Endothelial cell of umbilical vein (primary cell): ENCODE data around the gene DDR2. TPM values are rescaled to one million over a fixed set of nuclear protein-coding genes. Genes with fewer than 3 reads are reported as not detected.

Source experiments
- BruUV-seq: library from RNA; stranded (reverse); fragments of 400-500 nt; replicated peaks from 2 replicates; lab custom pipeline; 2021; lab: Mats Ljungman, UMichigan
- CTCF ChIA-PET: fragments of 300-600, 350-600 bp; sonication (Branson Sonifier 250); formaldehyde crosslinking; loops from one replicate; lab custom pipeline; 2021; ENCODE audit warnings: antibody characterized with exemption, inconsistent platforms; lab: Charles Lee
- POLR2A ChIA-PET: fragments of 300-600, 350-600 bp; sonication (Branson Sonifier 250); formaldehyde crosslinking; loops from one replicate; lab custom pipeline; 2021; ENCODE audit warnings: antibody characterized with exemption, inconsistent platforms; lab: Charles Lee
- DNase-seq: peaks from one replicate; pipeline ENCODE4 v3.0.0-alpha.2; 2011; ENCODE audit warnings: low read depth, low spot score
- FAIRE-seq: peaks from 2 replicates; lab custom pipeline; 2011; peaks lifted over from hg19 to GRCh38; lab: Jason Lieb, UNC
- H2AFZ ChIP-seq: 2 replicates; pipeline ENCODE4 v1.6.0; 2012; ENCODE audit warnings: low read depth, low read length, control low read depth, inconsistent platforms
- H3K27ac ChIP-seq: 2 replicates; pipeline ENCODE4 v1.5.1; 2011; ENCODE audit warnings: low read depth, mild to moderate bottlenecking, control low read depth, low read length, moderate library complexity; ENCODE audit not compliant: insufficient read depth
- H3K27me3 ChIP-seq, 2 experiments: 2 replicates each; pipeline versions ENCODE4 v1.6.0 to v1.6.1; 2011; ENCODE audit warnings: low read length in 2 of 2, mixed read lengths in 1 of 2; ENCODE audit not compliant: control insufficient read depth in 2 of 2, insufficient read depth in 2 of 2
- H3K36me3 ChIP-seq, 2 experiments: 2 replicates in 1 of 2; 3 replicates in 1 of 2; pipeline ENCODE4 v1.5.1; 2011; ENCODE audit warnings: low read length in 2 of 2, mild to moderate bottlenecking in 1 of 2, moderate library complexity in 1 of 2; ENCODE audit not compliant: control insufficient read depth in 2 of 2, insufficient read depth in 2 of 2; ENCODE audit errors: extremely low read depth in 1 of 2
- H3K4me1 ChIP-seq: 3 replicates; pipeline ENCODE4 v1.5.1; 2011; ENCODE audit warnings: mild to moderate bottlenecking, low read length; ENCODE audit not compliant: control insufficient read depth, insufficient read depth; ENCODE audit errors: extremely low read depth
- H3K4me2 ChIP-seq: 2 replicates; pipeline ENCODE4 v1.6.1; 2011; ENCODE audit warnings: low read length, control low read depth, mixed read lengths; ENCODE audit not compliant: insufficient read depth
- H3K4me3 ChIP-seq, 3 experiments: fragments of 200-600 bp in 1 of 3; sonication (generic), shearing (Covaris generic) in 1 of 3; replicated peaks in 1 of 3; 2 replicates each; pipeline ENCODE4 v1.5.1; 2011 to 2016; ENCODE audit warnings: control low read depth in 3 of 3, low read length in 3 of 3, mild to moderate bottlenecking in 2 of 3, inconsistent platforms in 1 of 3, low read depth in 1 of 3, moderate library complexity in 1 of 3; ENCODE audit not compliant: insufficient read depth in 1 of 3
- H3K79me2 ChIP-seq: 2 replicates; pipeline ENCODE4 v1.6.0; 2012; ENCODE audit warnings: low read length, inconsistent platforms; ENCODE audit not compliant: control insufficient read depth, insufficient read depth
- H3K9ac ChIP-seq: replicated peaks from 2 replicates; pipeline ENCODE3; 2011; ENCODE audit warnings: low read length, control low read depth; ENCODE audit not compliant: insufficient read depth; ENCODE audit errors: extremely low read depth
- H3K9me1 ChIP-seq: replicated peaks from 3 replicates; pipeline ENCODE4 v1.6.0; 2011; ENCODE audit warnings: mild to moderate bottlenecking, low read length; ENCODE audit not compliant: control insufficient read depth, insufficient read depth; ENCODE audit errors: extremely low read depth
- H3K9me3 ChIP-seq: replicated peaks from 2 replicates; pipeline ENCODE4 v1.5.1; 2012; ENCODE audit warnings: low read length, inconsistent platforms; ENCODE audit not compliant: control insufficient read depth, insufficient read depth
- H4K20me1 ChIP-seq: replicated peaks from 2 replicates; pipeline ENCODE3; 2011; ENCODE audit warnings: mild to moderate bottlenecking, low read length; ENCODE audit not compliant: control insufficient read depth, insufficient read depth; ENCODE audit errors: extremely low read depth
- EZH2 ChIP-seq: IDR thresholded peaks from 2 replicates; pipeline ENCODE4 v1.6.1; 2012; ENCODE audit warnings: borderline replicate concordance, low read depth, mild to moderate bottlenecking, moderate library complexity, low read length, inconsistent platforms; ENCODE audit not compliant: severe bottlenecking
- FOS ChIP-seq: IDR thresholded peaks from 2 replicates; pipeline ENCODE4 v1.6.1; 2011; ENCODE audit warnings: mild to moderate bottlenecking, low read length, moderate library complexity, borderline replicate concordance; ENCODE audit not compliant: insufficient read depth
- GATA2 ChIP-seq: IDR thresholded peaks from 2 replicates; pipeline ENCODE4 v1.7.0; 2011; ENCODE audit warnings: low read depth, mild to moderate bottlenecking, moderate library complexity, mixed read lengths, low read length; ENCODE audit not compliant: insufficient read length, insufficient read depth
- JUN ChIP-seq: IDR thresholded peaks from 2 replicates; pipeline ENCODE4 v1.6.1; 2011; ENCODE audit warnings: borderline replicate concordance, low read depth; ENCODE audit not compliant: insufficient read length, insufficient read depth
- MYC ChIP-seq: IDR thresholded peaks from one replicate; pipeline ENCODE4 v1.6.1; 2011; ENCODE audit warnings: mild to moderate bottlenecking, low read depth, low read length
- POLR2A ChIP-seq: IDR thresholded peaks from 2 replicates; pipeline ENCODE4 v1.6.1; 2012; ENCODE audit warnings: low read depth, mild to moderate bottlenecking, control low read depth, low read length
- POLR2AphosphoS5 ChIP-seq: IDR thresholded peaks from 2 replicates; pipeline ENCODE4 v1.6.1; 2012; ENCODE audit warnings: low read depth, mild to moderate bottlenecking, control low read depth, low read length, moderate library complexity; ENCODE audit not compliant: insufficient read depth
- dilution Hi-C: fragments of 300-500 bp; cut with MboI; formaldehyde crosslinking; loops from one replicate; pipeline ENCODE4 v1.15.0; 2019; ENCODE audit warnings: low sequenced_read_pairs; ENCODE audit not compliant: extremely low pct_ligation_motif_present
- intact Hi-C: fragments of 100-400 bp; cut with micrococcal nuclease; formaldehyde crosslinking; loops from one replicate; pipeline ENCODE4 v1.10.0; 2022
- polyA plus RNA-seq, 4 experiments: library from polyadenylated mRNA; depleted of rRNA in 3 of 4; stranded (reverse) in 3 of 4; unstranded in 1 of 4; fragments of >200 nt; gene quantifications; 2 replicates each; pipeline versions ENCODE4 v1.2.1 to v1.2.3, GENCODE V29; 2011 to 2012; ENCODE audit warnings: missing spikeins in 1 of 4
- total RNA-seq: library from RNA; stranded (reverse); gene quantifications from 2 replicates; pipeline ENCODE4 v1.2.3, GENCODE V29; 2021
- TF ChIP-seq, protein P1 (sequence below): IDR thresholded peaks from 2 replicates; pipeline ENCODE4 v1.6.1; 2011; ENCODE audit not compliant: insufficient read depth, insufficient read length
- TF ChIP-seq, protein P2 (sequence below), 2 donors: IDR thresholded peaks; 1 replicate in 1 of 2; 2 replicates in 1 of 2; pipeline ENCODE4 v1.5.1; 2011; ENCODE audit warnings: low read length in 2 of 2, mild to moderate bottlenecking in 2 of 2, moderate library complexity in 2 of 2, control low read depth in 1 of 2, inconsistent platforms in 1 of 2, low read depth in 1 of 2; ENCODE audit not compliant: insufficient read depth in 1 of 2; ENCODE audit errors: extremely low read depth in 1 of 2

DDR2 gene
- total and polyA plus RNA-seq, 2 donors (not counting 3 experiments of a cell fraction or from before 2014, with no cell fraction given): 27.8 to 30.8 TPM

DNA sequence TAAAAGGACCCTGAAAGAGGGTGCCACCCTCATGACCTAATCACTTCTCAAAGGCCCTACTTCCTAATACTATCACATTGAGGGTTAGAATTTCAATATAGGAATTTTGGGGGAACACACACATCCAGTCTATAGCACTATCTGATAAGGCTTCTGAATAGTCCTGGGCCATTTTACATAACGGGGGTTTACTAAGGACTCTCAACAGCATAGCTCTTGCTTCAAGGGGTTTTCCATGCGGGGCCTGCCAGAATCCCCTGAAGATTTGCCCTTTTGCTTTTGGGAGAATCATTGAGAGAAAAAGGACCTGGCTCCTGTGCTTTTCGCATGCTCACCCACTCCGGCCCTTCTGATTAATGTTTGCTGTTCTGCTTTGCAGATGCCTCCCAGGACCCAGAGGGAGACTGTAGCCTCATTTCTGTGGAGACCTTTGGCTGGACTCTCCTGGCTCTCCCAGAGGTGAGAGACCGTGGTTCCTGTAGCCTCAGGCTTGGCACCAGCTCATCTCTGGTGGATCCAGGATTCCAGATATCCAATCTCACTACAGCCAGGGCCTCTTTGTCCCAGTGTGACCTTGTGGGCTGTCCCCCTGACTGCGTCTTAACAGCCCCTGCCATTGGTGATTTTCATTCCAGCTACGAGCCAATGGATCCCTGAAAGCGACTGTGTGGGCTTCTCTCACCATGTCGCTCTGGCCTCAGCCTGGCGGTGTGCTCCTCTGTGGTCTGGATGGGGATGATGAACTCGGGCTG lies 72.6 kb downstream of the DDR2 start:
- no peaks in the 10 kb centered on the region for H3K9me3 ChIP-seq
- H4K20me1 ChIP-seq: no peaks in the 10 kb centered on the region

DNA sequence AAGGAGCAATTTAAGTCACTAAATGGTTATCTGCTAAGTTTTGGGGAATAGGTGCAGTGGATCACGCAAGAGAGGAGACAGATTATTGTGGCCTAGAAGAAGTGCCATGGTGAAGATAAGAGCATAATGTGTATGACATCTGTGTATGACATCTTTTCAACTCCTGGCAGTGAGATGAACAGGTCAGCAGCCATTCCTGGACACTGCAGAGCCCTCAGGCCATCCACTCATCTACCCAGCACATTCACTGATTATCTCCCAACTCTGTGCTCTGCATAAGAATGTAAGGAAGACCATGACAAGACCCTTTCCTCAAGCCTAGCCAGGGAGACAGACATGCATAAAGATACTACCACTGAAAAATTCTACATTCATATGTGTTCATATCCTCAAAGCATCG lies 73.7 kb downstream of the DDR2 start:
- BruUV-seq: no TSS peak
- DNase-seq: no peak
- Histone ChIP-seq H3K4me2 (no peak overlapping the region), H3K4me3 (no peak overlapping the region), H3K79me2 (no peaks in the 10 kb centered on the region), H4K20me1 (no peaks in the 10 kb centered on the region), H3K4me1 (peaks cover 27% of the 10 kb centered on the region), H3K36me3 (peaks cover 0 to 2% of the 10 kb centered on the region in 2 experiments), H3K27ac (no peak overlapping the region), H3K9me1 (no peaks in the 10 kb centered on the region), H3K27me3 (no peaks in the 10 kb centered on the region), H3K9ac (no peak overlapping the region), H3K9me3 (no peaks in the 10 kb centered on the region), H2AFZ (no peak overlapping the region)
- ChIA-PET CTCF (no interaction called here), POLR2A (no interaction called here)
- FAIRE-seq: no peak
- intact Hi-C loops: no loop called here
- no peak for TF ChIP-seq POLR2AphosphoS5
- TF ChIP-seq, protein P1, sequence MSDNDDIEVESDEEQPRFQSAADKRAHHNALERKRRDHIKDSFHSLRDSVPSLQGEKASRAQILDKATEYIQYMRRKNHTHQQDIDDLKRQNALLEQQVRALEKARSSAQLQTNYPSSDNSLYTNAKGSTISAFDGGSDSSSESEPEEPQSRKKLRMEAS: no peak
- no peak for TF ChIP-seq FOS
- TF ChIP-seq MYC: no peak
- no peak for TF ChIP-seq GATA2
- TF ChIP-seq EZH2: no peak
- no peak for TF ChIP-seq JUN
- TF ChIP-seq, protein P2, sequence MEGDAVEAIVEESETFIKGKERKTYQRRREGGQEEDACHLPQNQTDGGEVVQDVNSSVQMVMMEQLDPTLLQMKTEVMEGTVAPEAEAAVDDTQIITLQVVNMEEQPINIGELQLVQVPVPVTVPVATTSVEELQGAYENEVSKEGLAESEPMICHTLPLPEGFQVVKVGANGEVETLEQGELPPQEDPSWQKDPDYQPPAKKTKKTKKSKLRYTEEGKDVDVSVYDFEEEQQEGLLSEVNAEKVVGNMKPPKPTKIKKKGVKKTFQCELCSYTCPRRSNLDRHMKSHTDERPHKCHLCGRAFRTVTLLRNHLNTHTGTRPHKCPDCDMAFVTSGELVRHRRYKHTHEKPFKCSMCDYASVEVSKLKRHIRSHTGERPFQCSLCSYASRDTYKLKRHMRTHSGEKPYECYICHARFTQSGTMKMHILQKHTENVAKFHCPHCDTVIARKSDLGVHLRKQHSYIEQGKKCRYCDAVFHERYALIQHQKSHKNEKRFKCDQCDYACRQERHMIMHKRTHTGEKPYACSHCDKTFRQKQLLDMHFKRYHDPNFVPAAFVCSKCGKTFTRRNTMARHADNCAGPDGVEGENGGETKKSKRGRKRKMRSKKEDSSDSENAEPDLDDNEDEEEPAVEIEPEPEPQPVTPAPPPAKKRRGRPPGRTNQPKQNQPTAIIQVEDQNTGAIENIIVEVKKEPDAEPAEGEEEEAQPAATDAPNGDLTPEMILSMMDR (IDR thresholded peaks at IDR 0.05; ENCODE audit: extremely low read depth in 1 of 2, insufficient read depth in 1 of 2, low read depth in 1 of 2, low read length in 2 of 2): no peak
- no peak for TF ChIP-seq POLR2A
- dilution Hi-C loops: no loop called here

More for the DNA sequence above, 72.6 kb downstream of the DDR2 start:
- TF ChIP-seq GATA2 (no peak), POLR2A (no peak), FOS (no peak), POLR2AphosphoS5 (no peak)
- TF ChIP-seq, protein P1: no peak
- Histone ChIP-seq H3K9ac (no peak overlapping the region), H3K4me2 (no peak overlapping the region), H3K27ac (no peak overlapping the region), H3K36me3 (peaks cover 0 to 2% of the 10 kb centered on the region in 2 experiments), H3K27me3 (no peaks in the 10 kb centered on the region), H3K9me1 (no peaks in the 10 kb centered on the region), H3K4me3 (no peak overlapping the region), H3K79me2 (no peaks in the 10 kb centered on the region), H2AFZ (no peak overlapping the region), H3K4me1 (peaks cover 16% of the 10 kb centered on the region)
- dilution Hi-C loops: no loop called here
- FAIRE-seq (no peak), DNase-seq (no peak)
- POLR2A ChIA-PET: no interaction called here
- no TSS peak for BruUV-seq
- CTCF ChIA-PET: no interaction called here
- intact Hi-C loops: no loop called here
